CD4-positive, alpha-beta T cell treated with Interleukin-17A for 4 hours (primary cell): ENCODE measurements around the gene CCDC57.
A peak's percentile ranks its signal among the peaks of the same experiment; 100 is the strongest.

Experiments used
- DNase-seq: peaks from one replicate; pipeline ENCODE4 v3.0.0-alpha.2; 2020; ENCODE audit warnings: mixed read lengths

Gene CCDC57

DNA sequence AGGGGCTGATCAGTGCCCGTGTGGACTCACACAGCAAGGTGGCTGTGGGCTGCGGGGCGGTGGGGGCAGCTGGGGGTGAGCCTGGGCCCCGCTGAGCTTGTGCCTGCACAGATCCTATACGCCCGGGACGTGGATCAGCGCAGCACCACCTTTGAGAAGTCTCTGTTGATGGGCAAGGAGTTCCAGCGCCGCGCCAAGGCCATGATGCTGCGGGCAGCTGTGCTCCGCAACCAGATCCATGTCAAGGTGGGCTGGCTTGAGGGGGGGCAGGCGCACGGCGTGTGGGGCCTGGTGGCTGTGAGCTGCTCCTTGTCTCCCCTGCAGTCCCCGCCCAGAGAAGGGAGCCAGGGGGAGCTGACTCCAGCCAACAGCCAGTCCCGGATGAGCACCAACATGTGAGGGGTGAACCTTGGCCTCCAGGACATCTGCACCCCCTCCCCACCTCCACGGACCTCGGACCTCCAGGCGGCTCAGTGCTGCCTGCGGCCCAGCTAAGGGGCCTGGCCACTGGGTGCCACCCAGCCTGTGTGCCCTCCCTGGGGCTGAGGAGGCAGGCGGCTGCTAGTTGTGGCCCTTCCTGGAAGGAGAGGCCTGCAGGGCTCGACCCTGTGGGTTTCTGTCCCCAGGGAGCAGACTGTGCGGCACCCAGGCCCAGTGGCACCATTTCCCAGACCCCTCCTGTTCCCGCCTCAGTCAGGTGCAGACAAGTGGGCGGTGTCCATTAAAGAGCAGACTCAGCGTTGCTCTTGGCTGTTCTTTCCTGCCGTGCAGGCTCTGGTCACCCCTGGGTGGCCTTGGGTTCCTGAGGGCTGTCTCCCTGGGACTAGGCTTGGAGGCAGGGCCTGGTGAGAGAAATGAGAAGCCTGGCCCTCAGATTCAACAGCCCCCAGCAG, 155.7 kb downstream of the CCDC57 start:
- DNase-seq, result peak; percentile 2

DNA sequence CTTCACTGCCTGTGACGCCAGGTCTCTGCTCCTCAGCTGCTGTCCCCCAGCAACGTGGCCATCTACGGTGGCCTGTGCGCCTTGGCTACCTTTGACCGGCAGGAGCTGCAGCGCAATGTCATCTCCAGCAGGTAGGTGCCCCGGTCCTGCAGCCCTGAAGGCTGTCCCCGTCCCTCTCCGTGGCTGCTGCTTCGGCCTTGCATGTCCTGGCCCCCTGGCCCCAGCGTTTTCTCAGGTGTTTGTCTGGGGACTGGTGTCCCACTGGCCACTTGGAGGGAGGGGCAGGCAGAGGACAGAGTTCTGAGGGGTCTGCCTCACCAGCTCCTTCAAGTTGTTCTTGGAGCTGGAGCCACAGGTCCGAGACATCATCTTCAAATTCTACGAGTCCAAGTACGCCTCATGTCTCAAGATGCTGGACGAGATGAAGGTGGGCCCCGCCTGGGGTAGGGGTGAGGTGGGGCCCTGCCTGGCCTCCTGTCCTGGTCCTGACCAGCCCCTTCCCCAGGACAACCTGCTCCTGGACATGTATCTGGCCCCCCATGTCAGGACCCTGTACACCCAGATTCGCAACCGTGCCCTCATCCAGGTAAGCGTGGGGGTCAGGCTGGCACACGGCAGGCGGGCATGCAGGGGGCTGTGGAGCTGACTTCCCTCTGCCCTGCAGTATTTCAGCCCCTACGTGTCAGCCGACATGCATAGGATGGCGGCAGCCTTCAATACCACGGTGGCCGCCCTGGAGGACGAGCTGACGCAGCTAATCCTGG, 156.5 kb downstream of the CCDC57 start:
- peak; percentile 3 for DNase-seq

DNA sequence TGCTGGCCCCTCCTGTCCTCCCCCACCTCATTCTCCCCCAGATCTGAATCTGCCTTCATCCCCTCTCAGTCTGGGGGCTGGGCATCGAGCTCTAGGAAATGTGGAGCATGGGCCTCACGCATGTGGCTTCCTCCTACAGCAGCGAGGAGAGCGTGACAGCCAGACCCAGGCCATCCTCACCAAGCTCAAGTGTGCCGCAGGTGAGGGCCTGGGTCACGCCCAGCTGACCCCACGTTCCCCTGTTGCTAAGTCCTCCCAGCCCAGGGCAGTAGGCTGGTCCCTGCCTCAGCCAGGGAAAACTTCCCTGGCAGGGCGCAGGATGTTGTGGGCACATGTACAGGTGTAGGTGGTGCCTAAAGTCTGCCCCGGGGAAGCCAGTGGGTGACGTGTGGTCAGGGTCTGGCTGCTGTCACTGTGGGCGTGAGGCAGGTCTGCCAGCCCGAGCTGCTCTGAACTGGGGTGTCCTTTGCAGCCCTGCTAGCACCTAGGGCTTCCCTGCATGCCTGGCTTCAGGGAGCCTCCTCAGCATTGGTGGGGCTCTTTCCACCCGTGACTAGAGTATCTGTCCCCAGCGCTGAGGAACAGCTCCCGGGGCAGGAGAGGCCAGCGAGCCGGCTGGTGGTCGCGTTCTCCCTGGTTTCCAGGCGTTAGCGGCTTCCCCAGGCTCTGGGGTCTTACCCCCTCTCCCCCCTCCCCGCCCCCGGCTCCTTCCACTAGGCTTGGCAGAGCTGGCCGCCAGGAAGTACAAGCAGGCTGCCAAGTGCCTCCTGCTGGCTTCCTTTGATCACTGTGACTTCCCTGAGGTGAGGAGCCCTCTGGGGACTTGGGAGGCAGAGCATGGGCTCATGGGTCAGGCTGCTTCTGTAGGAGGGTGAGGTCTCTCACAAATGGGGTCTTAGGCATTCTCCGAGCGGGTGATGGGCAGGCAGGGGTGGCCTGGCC, 157.3 kb downstream of the CCDC57 start:
- peak; percentile 0 for DNase-seq

DNA sequence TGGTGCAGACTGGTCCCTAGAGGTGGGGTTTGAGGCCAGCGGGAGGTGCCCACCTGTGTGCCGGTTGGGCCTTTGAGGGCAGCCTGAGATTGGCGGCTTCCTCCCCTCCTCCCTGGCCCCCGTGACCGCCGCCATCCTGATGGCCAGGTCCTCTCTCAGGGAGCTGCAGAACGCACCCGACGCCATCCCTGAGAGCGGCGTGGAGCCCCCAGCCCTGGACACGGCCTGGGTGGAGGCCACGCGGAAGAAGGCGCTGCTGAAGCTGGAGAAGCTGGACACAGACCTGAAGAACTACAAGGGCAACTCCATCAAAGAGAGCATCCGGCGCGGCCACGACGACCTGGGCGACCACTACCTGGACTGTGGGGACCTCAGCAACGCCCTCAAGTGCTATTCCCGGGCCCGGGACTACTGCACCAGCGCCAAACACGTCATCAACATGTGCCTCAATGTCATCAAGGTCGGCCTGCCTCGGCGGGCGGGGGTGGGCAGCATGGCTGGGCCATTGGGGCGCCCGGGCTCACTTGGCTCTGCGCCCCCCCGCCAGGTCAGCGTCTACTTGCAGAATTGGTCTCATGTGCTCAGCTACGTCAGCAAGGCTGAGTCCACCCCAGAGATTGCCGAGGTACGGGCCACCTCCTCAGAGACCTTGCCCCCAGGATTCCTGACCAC, 158.2 kb downstream of the CCDC57 start:
- DNase-seq, result peak; percentile 1

DNA sequence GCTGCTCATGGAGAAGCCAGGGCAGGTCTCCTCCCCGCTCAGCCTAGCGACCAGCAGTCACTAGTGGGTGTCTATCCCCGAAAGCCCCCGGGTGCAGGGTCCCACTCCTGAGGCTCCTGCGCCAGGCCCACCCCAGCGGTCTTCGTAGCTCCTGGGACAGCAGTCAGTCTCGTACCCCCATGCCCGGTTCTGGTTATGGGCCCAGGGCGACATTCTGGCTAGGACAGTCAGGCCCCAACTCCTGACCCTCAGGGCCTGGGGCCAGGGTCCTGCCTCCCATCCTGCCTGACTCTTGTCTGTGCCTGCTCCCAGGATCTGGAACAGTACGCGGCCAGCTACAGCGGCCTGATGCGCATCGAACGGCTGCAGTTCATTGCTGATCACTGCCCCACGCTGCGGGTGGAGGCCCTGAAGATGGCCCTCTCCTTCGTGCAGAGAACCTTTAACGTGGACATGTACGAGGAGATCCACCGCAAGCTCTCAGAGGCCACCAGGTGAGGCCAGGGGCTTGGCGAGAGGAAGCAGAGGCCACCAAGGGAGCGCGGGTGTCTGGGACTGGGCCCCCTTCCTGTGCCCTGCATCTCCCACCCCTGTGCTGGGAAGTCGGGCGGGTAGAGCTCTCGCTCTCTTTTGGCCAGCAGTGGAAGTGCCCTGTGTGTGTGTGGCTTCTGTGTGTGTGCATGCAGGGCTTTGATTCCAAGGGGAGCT, 158.9 kb downstream of the CCDC57 start:
- peak; percentile 1 for DNase-seq

DNA sequence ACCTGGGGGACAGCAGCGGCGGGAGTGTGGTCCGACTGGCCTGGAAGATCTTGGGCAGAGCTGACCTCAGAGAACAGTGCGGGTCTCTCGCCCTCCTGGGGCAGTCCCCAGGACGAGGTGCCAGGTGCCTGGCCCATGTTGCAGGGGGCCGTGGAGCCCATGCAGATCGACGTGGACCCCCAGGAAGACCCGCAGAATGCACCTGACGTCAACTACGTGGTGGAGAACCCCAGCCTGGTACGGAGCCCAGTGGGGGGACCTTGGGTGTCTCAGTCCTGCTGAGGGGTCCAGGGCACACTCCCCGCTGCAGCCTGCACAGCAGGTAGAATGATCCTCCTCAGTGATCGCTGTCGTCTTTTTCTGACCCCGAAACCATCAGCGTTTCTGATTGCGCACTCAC, 159.5 kb downstream of the CCDC57 start:
- DNase-seq, result peak; percentile 2

DNA sequence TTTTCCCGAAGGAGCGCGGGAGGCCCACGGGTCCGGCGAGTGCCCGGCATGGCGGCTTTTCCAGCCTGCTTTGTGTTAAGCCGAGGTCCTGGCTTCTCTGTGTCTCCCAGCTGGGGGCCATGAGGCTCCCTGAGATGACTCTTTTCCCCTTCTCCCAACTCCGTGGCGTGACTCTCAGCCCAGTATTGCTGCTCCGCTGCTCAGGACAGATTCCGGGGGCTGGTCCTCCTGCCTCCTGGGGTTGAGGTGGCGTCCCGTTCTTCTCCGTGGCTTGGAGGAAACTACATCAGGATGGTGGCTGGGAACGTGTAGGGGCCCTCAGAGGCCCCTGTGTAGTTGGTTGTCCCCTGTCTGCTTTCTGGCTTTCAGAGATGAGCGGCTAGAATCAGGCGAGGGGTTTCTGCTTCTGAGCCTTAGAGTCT, 160.0 kb downstream of the CCDC57 start:
- peak; percentile 2 for DNase-seq

DNA sequence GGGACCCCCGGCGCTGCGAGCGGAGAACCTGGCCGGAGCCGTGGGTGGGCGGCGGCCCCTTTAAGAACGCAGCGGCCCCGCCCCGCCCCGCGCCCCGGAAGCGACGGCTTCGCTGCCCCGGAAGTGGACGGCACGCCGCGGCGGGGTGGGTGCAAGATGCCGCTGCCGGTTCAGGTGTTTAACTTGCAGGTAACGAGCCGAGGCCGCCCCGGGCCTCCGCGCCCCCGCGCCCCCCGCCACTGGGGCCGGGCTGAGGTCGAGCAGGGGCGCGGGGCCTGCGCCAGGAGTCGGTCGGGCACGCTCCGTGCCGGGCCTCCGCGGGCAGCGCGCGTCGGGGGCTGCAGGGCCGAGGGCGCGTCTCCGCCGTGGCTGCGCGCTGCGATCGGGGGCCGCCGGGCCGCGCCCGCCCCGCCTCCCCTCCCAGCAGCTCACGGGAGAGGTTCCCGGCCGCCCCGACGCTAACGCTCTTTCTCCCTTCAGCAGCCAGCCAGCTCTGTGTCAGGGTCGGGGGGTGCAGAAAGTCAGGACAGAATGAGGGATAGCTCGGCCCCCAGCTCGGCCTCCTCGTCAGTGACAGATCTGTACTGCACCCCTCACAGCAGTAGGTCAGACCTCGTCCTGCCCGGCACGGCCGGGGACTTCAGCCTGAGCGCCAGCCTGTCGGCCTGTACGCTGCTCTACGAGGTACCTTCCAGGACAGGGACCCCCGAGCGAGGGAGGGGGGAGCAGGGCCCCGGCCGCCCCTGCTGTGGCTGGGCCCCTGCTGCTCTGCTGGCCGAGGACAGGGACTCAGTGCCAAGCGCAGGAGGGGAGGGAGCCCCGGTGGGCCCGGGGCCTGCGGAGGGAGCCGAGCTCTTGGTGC, 160.6 kb downstream of the CCDC57 start, which contains the start of the genes GPS1 and RFNG:
TSS of gene GPS1 (plus strand) at position 123 of the 862 bp plus-strand sequence. CDS start at position 157, 34 bp downstream.
TSS of gene RFNG (minus strand) at position 36 of the 862 bp plus-strand sequence. CDS start 45 bp downstream, outside the sequence.
- DNase-seq, result peak; percentile 89
